LHCN-M2 (cell line): ENCODE measurements around the gene FAM153A. TPM values are rescaled to one million over a fixed set of nuclear protein-coding genes. Genes with fewer than 3 reads are reported as not detected.
"Not testable (repeated sequence)": the region's sequence is repeated elsewhere in the genome, so short reads cannot be mapped to it uniquely, and the experiment has no call there.

Experiments
- DNase-seq: peaks from one replicate; pipeline ENCODE4 v3.0.0-alpha.2; 2012; ENCODE audit warnings: low read depth
- total RNA-seq: library from RNA; depleted of rRNA; stranded (reverse); fragments of >200 nt; gene quantifications from 2 replicates; pipeline ENCODE4 v1.2.3, GENCODE V29; 2014; rRNA removed

FAM153A gene
- total RNA-seq, 1 experiment from 2014 or later = not detected

DNA sequence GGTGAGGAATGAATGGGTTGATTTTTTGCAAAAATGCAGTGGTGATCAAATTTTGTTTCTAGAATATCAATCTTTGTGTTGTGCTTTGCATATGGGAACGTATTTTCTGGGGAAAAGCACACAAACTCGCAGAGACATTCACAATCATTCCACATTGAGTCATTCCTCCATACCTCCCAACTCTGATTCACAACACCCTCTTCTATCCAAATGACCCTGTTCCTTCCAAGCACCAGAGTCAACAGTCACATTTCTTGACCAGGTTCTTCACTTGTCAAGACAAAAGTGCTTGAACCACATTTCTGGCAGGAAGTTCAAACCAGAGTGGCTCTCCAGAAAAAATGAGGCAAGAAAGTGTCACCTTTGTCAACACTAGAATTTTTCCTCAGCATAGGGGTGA, 35.3 kb downstream of the FAM153A start:
- DNase-seq = not testable (repeated sequence)

DNA sequence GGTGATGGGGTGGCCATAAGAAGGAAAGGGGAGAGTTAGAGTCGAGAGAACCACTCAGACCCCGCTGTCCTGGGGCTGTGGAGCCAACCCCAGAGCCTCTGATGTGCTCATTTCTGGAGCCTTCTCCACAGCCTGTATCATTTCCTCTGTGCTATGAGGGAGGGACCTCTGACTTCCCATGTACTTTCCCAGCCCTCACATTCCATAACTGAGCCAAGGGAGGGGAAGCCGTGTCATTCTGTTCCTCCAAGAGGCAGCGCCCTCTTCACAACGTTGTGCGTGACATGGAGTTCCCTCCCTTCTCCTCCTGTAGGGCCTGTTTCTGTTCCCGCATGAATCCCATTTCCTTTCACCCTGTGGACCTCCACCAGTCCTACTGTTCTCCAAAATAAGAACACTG, 57.8 kb downstream of the FAM153A start:
- not testable (repeated sequence) for DNase-seq

DNA sequence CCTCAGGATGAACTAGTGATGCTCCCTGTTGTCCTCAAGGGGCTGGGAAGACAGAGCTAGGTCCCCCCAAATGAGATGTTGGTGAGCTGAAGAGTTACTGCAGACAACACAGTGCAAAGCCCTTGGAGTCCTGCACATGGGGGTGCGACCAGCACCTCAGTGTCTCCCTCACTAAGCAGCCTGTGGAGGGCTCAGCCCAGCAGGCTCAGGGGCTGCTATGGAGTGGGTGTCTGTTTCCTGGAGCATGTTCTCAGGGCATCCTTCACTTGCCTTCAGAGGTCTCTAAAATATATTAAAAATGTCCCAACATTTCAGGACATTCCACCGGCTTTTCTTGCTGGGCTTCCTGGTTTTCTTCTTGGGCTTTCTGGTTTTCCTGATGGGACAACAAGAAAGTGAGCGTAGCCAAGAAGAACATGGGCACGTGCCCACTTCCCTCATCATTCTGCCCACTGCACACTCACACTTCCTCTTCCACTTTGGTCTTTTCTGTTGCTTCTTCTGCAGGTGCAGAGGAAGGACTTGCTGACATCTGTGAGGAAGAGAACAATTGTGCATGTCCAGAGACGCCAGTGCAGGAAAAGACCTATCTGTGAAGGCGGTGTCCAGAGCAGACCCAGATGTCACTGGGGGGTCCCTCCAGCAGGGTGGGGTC, 58.7 kb downstream of the FAM153A start:
- DNase-seq = not testable (repeated sequence)

DNA sequence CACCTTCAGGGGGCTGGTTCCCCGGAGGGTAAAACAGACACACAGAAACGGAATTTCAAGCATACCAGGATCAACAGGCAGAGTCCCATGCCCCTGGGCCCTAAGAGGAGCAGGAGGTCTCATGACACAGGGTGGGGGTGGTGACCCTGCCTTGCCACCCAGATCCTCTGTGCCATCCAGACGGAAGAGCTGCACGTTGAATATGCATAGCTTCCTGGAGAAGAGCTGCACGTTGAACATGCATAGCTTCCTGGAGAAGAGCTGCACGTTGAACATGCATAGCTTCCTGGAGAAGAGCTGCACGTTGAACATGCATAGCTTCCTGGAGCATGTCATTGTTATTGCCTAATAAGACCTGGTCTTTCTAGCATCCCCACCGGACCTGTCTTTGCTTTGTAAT, 59.9 kb downstream of the FAM153A start:
- DNase-seq = not testable (repeated sequence)

DNA sequence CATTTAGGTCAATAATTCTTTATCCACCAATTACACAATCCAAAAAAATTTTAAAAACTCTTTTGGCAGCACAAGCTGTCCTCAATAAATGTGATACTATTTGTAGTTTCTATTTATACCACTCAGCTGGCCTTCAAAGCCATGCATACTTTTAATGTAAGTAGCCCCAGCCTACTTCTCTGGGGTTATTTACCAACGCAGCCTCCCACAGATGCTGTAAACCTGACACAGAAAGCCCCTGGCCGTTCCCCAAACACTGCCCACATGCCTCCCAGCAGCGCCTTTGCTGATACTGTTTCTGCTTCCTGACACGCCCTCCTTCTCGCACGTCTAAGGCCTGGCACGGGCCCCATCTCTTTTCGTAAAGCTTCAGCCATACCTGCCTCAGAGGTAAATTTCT, 62.7 kb downstream of the FAM153A start:
- not testable (repeated sequence) for DNase-seq

DNA sequence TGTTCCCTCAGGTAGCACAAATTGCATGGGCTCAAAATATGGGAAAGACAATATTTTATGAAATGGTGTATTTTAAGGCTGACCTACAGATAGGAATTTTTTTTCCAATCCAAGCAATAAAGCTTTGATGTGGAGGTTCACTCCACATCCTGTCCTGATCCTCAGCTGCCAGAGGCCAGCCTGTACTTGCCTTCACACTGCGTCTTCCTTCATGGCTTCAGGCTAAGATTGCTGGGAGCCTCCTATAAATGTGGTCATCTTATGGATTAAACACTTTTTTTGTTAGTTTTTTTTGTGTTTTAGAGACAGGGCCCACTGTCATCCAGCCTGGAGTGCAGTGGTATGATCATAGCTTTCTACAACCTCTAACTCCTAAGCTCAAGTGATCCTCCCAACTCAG, 67.3 kb downstream of the FAM153A start:
- DNase-seq = not testable (repeated sequence)

DNA sequence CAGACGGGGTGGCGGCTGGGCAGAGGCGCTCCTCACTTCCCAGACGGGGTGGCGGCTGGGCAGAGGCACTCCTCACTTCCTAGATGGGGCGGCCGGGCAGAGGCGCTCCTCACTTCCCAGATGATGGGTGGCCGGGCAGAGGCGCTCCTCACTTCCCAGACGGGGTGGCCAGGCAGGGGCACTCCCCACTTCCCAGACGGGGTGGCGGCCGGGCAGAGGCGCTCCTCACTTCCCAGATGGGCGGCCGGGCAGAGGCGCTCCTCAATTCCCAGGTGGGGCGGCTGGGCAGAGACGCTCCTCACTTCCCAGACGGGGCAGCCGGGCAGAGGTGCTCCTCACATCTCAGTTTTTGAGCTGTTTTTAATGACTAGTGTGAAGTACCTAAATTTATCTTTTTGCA, 86.6 kb downstream of the FAM153A start:
- not testable (repeated sequence) for DNase-seq

DNA sequence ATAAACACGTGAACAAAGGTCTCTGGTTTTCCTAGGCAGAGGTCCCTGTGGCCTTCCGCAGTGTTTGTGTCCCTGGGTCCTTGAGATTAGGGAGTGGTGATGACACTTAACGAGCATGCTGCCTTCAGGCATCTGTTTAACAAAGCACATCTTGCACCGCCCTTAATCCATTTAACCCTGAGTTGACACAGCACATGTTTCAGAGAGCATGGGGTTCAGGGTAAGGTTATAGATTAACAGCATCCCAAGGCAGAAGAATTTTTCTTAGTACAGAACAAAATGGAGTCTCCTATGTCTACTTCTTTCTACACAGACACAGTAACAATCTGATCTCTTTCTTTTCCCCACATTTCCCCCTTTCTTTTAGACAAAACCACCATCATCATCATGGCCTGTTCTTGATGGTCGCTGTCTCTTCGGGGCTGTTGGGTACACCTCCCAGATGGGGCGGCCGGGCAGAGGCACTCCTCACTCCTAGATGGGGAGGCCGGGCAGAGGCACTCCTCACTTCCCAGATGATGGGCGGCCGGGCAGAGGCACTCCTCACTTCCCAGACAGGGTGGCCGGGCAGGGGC, 87.3 kb downstream of the FAM153A start:
- not testable (repeated sequence) for DNase-seq

DNA sequence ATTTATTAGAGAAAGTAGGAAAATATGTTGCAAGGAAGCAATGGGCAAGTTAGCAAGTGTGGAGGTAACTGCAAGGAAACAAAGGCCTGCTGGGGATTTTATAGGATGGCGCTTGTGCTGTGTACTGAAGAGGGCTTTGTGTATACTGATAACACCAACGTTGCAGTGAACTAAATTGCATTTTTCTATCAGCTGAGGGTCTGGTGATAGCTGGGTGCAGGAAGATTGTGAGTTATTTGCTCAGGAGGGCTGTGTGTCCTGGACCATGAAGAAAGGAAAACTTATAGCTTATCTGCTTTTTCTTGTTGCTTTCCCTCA, 88.2 kb downstream of the FAM153A start:
- DNase-seq = not testable (repeated sequence)

DNA sequence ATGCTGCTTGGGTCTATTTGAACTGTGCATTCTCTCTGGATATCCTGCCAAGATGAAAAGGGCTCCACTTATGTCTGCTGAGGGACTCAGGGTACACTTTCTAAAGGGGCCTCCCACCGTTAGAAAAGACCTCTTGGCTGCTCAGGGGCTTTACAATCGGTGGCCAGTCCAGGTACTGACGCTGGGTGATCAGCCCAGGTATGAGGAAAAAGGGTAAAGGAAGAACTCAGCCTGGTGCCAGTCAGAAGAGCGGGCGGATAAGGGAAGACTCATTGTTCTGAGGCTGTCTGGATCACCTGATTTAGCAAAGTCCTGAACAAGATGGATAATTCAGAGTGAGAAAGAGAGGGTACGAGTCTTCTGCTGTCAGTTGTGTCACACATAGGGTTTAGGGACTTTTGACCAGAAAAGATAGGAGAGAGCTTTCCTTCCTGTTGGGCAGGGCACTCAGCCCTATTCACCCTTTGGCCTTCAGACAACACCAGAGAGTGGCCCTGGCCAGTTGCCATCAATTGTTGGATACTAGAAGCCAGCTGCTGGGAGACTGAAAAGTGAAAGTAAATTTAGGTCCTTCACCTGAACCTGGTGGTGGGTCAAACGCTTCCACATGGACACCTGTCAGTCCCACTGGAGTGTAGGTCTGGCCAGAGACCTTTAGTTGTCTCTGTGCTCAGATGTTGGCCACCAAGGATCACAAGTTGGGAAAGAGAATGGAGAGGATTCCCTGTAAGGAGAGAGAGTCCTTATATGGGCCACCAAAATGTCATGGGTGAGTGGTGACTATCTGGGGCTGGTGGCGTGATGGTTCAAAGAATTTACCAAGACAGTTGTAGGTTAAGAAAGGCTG, 88.8 kb downstream of the FAM153A start:
- not testable (repeated sequence) for DNase-seq

DNA sequence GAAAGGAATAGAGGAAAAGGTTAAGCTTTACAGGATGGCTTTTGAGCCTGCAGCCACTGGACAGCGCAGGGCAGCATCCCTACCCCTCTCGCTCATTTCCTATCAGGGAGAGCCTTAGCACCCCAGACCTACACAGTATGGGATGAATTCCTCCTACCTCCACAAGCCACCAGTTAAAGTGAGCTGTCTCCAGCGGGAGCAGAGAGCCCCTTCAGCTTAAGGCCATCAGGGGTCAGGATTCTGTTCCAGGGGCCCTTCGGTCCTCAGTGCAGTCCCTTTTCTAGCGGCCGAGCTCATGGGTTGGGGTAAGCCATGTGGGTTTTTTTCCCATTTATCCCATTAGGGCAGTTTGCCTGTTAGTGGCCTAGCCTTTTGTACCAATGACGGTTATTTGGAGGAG, 89.7 kb downstream of the FAM153A start:
- DNase-seq = not testable (repeated sequence)

DNA sequence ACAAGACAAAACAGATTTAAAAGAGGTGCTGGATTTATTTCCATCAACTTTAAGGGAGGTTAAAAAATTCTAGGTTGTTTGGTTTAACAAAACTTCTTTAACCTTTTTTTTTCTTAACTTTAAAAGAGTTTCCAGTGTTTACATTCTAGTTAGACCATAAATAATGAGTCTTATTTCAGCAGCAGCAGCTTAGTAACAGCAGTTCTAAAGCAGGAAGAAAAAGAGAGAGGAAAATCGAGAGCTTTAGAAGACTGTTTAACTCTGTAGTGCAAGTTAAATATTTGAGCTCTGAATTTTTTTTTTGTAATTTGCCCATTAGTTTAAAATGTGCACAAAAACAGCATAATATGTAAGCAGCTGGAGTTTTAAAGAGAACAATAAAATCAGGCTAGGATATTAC, 90.2 kb downstream of the FAM153A start:
- DNase-seq = not testable (repeated sequence)

DNA sequence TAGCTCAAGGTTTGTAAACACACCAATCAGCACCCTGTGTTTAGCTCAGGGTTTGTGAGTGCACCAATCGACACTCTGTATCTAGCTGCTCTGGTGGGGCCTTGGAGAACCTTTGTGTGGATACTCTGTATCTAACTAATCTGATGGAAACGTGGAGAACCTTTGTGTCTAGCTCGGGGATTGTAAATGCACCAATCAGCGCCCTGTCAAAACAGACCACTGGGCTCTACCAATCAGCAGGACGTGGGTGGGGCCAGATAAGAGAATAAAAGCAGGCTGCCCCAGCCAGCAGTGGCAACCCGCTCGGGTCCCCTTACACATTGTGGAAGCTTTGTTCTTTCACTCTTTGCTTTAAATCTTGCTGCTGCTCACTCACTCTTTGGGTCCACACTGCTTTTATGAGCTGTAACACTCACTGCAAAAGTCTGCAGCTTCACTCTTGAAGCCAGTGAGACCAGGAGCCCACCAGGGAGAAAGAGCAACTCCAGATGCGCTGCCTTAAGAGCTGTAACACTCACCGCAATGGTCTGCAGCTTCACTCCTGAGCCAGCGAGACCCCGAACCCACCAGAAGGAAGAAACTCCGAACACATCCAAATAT, 93.6 kb downstream of the FAM153A start:
- DNase-seq = not testable (repeated sequence)

DNA sequence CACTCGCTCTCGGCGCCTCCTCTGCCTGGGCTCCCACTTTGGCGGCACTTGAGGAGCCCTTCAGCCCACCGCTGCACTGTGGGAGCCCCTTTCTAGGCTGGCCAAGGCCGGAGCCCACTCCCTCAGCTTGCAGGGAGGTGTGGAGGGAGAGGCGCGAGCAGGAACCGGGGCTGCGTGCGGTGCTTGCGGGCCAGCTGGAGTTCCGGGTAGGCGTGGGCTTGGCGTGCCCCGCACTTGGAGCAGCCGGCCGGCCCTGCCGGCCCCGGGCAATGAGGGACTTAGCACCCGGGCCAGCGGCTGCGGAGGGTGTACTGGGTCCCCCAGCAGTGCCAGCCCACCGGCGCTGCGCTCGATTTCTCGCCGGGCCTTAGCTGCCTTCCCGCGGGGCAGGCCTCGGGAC, 94.6 kb downstream of the FAM153A start:
- DNase-seq = not testable (repeated sequence)

DNA sequence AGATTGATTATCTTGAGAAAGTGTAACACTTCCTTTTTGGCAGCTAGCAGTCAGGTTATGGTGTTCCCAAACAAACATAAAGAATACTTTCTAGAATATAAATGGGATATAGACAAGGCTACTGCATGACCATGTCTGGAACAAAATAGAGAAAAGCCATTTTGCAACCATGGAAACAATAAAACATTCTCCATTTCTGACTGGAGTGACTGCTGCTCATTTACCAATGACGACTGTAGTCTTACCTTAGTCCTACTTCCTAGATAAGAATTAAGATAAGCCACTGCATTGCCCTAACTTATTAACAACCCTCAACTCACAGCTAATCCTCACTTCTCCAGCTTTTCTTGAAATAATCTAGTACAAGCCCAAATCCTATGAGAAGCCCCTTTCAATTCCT, 100.8 kb downstream of the FAM153A start:
- DNase-seq = not testable (repeated sequence)

Other genes with a start within 250 kb of the FAM153A start
- gene FAM193B, start 228.3 kb downstream of the FAM153A start, total RNA-seq = 19.8 and 24.5 TPM in 2 replicates
- 119 and 136 TPM in 2 replicates for gene TMED9, start 190.7 kb downstream of the FAM153A start, total RNA-seq
- gene B4GALT7, start 182.8 kb downstream of the FAM153A start, total RNA-seq = 28.8 and 36.2 TPM in 2 replicates
- not detected in 2 replicates for gene PROP1, start 213.3 kb upstream of the FAM153A start, total RNA-seq